AG08395 (cell line): Measurements from ENCODE around the gene PRKAR1B.

Experiments used
- DNase-seq: peaks from one replicate; pipeline ENCODE4 v3.0.0; 2012; ENCODE audit warnings: mixed read lengths, low spot score

The PRKAR1B gene

DNA sequence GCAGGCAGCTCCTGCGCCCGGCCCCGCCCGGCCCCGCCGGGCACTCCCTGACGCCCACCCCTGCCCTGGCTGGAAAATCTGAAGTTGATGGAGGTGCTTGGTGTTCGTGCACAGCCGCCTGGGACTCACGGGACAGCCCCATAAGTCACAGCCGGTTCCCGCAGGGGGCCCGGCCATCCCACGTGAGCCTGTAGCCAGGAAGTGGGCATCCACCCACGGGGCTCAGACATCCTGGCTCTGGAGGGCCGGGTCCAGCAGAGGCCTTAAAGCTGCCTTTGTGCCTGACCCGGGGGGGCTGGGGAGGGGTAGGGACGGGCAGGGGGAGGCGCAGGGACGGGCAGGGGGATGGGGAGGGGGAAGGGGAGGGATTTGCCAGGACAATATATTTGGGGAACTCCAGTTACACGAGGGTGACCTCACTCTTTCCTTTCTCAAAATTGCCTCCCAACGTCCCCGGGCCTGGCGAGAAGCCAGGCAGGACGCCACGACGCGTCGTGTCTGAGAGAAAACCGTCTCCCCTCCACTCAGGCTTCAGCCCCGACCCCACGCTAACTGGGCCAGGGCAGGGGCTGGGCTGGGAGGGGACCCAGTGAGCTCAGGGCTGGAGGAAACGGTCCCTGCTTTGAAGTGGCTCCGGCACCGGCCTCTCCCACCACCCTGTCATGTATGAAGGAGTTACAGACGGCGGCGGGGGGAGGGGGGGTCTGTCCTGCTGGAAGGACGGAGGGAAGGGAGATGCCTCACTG is 125.3 kb downstream of the PRKAR1B start:
- no peak for DNase-seq

DNA sequence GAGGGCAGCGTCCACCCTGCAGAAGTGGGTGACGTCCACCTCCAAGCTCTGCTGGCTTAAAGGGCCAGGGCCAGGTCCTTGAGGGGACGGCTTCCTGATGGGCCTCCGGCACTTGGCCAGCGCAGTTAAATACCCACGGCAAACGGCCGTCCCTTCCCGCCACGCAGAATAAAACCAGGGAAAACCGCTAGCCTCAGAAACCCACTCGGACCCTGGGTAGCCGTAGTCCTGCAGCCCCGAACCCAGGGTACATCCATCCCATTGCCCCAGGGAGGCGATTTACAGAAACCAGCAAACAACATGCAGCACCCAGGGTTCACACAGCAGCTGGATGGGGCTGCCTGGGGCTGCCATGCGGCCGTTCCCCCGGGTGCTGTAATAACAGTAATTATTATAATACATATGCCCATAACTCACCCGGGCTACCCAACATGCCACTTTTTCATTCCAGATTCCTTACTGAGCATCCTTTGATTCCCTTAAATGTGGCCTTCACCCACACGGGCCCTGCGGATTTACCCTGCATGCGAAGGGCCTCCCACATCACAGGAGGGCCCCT is 126.0 kb downstream of the PRKAR1B start:
- no peak for DNase-seq

DNA sequence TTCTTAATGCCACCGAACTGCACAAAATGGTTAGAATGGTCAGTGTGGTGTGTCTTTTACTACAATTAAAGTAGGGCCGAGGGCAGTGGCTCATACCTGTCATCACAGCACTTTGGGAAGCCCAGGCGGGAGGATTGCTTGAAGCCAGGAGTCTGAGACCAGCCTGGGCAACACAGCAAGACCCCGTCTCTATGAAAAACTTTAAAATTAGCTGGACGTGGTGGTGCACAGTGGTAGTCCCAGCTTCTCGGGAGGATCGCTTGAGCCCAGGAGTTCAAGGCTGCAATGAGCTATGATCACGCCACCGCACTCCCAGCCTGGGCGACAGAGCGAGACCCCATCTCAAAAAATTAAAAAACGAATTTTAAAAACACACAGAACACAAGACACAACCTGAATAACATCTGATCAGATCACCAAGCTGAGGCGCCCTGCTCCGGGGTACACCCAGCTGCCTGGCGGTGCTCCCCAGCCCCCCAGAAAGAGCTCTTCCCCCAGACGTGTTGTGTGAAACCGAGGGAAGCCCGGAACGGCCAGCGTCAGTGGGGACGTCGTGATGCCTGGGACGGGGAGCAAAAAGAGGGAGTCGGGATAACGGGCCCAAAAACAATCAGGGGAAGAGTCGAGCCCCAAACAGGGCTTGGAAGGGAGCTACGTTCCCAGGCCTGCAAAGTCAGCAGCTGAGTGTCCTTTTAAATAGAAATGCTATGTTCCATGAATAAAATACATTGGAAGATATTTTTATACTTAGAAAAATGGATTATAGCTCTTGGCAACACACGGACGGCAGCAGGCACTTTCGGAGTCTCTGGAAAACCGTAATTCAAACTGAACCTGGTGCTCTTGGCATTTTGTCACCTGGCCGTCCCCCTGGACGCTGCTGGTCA is 126.7 kb downstream of the PRKAR1B start:
- no peak for DNase-seq

DNA sequence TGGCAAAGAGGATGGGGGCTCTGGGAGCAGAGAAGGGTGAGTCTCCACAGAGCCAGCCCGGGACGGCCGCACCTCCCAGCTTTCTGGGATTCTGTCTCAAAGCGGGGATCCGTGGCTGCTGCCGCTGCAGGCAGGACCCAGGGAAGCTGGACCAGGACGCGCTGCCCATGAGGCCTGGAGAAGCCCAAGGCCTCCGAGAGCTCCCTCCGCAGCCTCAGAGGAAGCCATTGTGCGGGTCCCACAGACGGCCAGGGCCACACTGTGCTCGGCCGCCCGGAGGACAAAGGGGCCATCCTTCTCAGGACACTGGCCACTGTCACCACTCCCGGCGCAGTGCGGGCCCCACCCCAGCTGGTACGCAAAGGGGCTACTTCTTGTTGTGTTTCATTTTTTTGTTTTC is 128.2 kb downstream of the PRKAR1B start:
- no peak for DNase-seq

DNA sequence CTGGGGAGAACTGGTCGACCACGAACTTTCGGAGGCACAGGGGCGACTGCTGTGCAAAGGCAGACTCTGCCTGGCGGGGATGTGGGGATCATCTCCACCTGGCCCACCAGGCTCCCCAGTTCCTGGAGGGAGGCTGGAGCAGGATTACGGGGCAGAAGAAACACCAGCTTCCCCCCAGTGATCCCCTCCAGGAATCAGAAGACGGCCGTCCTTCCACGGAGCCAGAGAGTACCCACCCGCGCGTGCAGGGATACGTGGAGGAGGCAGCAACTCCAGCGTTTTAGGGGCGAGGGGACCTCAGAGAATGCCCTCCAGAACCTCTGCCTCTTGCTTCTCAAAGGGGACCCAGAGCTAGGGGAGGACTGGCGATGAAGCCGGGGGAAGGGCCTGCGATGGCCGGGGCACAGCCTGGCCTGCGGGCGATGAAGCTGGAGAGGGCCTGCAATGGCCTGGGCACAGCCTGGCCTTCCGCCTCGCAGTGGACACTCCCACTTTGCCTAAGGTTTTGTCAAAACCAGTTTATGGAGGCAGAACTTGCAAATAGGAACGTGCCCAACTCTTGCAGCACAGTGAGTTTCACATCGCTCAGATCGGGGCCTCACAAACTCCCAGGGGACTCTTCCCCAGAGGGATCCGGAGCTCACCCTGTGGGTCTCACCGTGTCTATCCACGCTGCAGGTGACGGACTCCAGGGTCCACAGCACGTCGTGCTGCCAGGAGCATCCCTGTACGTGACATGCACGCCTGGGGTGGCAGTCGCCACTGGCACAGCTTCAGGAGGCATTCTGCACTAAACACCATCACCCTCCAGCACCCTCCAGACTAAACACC is 129.5 kb downstream of the PRKAR1B start:
- DNase-seq: no peak

DNA sequence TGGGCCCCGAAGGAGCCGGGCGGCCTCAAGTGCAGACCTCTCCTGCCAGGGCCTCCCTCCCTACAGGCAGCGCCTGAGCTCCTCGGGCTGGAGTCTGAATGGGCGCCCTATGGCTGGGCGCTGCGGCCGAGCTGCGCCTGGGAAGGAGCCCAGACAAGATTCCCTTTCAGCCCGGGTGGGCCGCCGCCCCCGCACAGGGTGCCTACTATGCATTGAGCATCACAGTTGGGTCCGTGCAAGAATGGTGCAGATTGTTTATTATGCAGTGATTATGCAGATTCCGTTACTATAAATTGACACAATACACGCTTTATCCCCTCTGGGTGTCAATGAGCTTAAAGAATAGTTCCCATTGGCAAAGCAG is 130.3 kb downstream of the PRKAR1B start:
- DNase-seq: no peak

DNA sequence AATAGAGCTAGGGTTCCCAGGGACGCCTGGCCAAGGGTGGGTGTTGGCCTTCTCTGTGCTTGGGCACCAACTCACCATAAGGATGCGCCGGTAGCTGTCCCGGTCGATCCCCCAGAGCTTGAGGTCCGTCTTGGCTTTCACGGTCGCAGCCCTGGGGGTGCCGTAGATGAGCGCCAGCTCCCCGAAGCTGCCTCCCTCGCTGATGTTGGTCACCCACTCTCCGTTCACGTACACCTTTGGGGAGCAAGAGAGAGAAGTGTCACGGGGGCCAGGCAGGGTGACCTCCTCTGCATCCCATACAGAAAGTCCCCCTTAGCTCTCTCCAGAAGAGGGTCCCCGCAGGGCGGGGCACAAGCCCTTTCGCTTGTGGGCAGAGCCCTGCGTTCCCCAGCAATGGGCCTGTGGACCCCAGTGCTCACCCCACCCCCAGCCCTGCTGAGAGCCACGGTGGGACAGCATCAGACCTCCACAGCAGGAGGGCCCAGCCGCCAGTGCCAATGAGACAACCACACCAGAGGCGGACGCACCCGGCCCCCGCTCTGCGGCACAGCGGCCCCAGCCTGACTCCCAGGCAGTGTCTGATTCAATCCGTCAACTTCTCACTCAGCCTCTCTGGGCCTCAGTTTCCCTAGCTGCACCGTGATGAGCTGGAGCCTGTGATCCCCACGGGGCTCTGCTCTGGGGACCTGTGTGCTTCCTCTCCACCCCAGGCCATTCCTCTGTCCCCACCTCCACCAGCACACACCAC is 130.8 kb downstream of the PRKAR1B start:
- DNase-seq: no peak

DNA sequence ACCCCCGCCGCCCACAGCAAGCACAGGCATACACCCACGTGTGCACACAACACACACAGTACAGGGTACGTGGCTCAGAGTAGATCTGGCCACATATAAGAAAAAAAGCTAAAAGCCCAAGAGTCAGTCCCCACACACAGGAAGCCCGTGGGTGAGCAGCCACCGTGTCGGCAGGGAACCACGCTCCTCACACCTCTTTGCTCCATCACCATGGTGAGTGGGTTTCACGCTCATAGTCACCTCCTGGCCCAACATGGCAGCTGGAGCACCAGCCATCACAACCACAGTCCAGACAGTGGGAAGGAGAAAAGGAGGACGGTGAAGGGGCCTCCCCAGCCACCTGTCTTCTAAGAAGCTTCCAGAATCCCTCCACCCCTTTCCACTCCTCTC is 131.5 kb downstream of the PRKAR1B start:
- no peak for DNase-seq

DNA sequence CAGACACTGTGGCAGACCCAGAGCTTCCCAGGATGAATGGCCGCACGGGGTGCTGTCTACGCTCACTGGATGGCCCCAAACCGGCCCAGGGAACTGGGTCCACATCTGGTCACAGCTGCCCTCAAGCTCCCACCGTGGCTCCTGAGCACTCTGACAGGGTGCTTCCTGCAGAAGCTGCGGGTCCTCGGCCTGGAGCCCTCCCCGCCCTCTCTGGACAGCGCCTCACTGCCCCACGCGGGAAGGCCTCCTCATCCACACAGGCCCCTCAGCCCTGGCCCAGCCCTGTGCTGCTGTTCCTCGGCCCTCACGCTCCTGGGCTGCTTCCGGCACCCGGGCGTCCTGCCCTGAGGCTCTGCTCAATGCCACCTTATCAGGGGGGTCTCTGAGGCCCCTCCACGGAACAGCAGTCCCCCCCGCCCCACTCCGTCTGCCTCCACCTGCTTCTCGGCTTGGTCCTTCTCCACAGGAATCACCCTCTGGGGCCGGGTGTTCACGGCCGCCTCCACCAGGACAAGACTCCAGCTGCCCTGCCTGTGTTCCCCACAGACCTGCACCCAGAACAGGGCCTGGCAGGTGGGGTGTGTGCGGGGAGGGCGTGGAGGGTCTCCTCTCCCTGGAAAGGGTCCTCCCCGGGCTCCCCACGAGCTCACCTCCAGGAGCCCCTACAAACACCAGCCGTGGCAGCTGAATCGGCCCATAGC is 132.0 kb downstream of the PRKAR1B start:
- DNase-seq: no peak

DNA sequence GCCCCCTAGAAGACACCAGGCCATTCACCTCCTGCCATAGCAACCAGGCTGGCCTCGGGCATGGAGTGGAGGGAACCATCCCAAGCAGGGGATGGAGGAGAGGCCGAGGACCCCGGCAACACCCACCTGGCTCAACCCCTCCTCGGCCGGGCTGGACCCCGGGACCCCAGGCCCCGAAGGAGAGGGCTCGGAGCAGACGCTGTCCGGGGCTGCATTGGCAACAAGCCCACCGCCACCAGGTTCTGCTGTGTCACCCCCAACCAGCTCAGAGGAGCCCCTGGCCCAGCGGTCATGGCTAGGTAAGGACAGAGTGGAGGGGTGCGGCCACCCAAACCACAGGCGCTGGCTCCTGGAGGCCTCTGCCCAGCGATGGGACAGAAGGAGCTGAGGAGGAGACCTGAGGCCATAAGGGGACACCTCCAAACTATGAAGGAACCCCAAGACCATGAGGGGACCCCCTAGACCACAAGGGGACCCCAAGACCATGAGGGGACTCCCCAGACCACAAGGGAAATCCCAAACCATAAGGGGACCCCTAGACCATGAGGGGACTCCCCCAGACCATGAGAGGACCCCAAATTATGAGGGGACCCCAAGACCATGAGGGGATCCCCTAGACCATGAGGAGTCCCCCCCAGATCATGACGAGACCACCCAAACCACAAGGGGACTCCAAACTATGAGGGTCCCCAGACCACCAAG is 132.7 kb downstream of the PRKAR1B start:
- DNase-seq: no peak

DNA sequence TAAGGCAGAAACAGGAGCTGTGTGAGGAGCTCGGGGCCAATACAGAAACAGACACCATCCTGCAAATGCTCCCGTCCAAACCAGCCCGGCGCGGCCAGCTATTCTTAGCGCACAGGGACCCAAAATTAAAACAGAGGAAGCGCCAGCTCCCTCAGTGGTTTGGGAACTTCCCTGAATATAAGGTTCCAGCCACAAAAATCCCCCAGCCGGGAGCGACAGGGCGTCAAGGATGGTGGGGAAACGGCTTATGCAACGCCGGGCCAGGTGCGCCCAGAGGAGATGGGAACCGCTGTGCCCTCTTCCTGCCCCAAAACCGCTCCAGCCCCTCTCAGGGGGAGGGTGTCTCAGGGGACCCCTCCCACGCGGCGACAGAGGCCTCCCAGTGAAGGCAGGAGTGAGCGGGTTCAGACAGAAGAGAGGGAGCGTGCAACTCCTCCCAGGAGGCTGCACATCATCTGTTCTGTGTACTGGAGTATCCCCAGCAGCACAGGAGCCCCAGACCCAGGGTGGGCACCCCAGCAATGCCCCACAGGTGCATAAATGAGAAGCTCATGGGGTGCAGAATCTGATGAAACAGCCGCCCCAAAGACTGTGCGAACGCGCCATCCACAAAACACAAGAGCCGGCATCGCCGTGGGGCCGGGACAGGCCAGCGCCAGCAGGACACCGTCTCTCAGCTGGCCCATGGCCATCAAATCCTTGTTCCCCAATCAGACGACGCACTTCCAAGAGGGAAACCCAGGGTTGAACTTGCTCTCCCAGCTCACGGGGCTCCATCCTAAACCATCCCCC is 133.6 kb downstream of the PRKAR1B start:
- no peak for DNase-seq

DNA sequence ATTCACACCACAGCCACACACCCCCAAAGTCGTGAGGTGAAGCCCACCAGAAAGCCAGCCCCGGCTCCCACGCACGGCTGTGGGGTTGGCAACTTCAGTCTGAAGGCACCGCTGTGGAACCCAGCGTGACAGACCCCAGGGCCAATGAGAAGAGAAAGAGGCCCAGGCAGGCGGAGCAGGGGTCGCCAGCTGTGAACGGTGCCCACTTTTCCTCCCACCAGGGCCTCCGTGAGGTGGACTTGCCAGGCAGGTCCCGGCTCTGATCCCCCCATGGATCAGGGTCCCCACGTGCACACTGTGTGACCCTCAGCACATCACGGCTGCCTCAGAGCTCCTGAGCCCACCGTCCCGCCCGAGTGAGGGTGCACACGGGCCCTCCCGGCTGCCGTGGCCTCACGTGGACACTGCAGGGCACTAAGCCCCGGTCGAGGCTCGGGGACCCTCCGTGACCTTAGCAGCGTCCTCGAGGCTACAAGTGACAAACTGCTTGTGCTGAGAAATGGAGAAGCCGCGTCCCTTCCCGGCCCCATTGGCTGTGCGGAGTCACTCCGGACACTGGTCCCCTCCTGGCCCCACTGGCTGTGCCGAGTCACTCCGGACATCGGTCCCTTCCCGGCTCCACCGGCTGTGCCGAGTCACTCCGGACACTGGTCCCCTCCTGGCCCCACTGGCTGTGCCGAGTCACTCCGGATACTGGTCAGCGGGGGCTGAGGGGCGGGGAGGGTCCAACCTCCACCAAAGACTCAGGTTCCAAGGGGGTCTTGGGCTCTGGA is 135.0 kb downstream of the PRKAR1B start:
- no peak for DNase-seq

DNA sequence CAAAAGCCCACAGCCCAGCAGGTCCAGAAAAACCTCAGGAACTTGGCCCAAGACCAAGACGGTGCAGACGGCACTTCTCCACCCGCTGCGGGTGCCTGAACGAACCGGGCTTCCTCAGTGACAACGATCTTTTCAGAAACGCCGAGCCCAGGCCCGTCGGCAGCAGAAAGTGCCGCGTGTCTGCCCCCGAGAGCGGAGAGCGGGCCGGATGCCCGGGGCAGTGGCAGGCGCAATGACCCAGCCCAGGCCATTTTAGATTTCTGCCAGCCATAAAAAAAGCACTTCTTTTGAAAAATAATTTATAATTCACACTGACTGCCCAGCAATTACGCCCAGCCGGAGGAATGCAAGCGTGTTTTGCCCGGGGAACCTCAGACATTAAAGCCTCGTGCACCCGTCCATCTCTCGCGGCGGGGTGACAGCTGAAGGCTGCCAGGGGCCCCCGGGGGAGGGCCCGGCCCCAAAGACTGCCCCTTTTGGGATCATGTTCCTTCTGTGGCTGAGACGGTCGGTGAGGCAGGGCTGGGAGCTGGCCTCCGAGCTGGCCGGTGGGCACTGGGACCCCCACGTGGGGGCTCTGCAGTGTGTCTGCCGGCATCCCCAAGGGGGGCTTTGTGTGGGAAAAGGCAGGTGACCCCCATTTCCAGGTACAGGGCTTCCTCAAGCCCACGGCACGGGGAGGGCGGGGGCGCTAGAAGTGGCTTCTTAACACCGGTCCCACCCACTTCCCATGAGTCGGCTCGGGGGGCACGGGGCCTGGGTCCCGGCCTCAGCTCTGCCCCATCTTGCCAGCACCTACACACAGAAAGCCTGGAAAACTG is 136.1 kb downstream of the PRKAR1B start:
- DNase-seq: no peak

DNA sequence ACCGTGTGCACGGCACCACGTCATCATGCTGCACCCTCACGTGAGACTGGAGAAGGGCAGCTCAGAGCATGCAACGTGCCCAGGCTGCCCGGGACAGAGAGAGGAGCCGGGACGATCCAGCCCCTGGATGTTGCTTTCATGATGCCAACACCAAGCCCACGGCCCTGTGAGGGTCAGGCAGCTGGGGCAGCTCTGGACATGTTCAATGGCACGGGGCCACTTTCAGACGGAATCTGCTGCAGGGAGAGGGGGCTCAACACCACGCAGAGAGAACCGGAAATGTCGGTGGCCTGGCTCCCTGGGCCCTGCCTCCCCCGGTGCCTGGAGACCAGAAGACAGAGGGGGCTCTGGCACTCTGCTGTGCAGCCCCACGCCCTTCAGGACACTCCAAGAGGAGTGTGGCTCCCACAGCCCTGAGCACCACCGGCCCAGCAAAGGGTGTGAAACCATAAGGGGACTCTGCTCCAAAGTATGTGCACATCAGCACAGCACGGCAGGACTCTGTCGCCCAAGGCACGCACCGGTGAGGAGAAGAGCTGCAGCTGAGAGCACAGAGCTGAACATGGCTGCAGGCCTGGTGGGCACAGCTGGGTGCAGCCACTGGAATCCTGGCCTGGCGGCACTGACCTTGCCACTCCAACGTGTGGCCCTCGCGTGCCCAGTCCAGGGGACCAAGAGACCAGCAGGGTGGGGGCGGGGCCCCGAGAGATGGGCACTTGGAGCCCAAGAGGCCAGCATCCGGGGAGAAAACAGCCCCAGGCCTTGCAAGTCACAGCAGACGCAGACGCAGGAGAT is 137.1 kb downstream of the PRKAR1B start:
- DNase-seq: no peak

DNA sequence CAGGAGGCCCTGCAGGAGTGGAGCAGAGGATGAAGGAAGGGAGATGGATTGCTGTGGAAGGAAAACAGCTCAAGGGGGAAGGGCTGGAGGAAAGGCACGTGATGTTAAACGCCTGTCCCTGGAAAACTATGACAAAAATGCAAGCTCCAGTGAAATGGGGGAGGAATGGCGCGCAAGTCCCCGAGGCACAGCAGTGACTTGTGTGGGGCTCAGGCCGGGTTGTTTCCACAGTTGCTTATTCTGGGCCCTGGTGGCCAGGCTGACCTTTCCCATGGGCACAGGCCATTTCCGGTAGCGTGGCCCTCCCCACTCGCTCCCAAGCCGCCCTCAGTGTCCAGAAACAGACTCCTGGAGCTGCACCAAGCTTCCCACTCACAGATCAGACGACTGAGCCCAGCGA is 139.3 kb downstream of the PRKAR1B start:
- no peak for DNase-seq

DNA sequence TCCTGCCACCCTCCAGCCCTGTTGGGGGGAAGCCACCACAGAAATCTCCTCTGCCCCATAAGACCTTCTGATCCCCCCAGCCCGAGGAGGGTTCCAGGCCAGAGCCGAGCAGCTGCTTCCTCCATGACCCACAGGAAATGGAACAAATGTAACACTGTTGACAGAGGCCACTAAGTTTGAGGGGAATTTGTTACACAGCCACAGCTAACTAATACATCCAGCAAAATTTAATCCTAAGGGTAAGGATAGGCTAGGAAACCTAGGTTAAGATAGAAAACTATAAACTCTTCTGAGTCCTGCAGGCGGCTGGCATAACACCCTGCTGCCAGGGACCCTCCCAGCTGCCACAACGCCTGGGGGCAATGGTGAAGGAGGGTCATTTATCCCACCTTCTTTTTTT is 140.6 kb downstream of the PRKAR1B start:
- DNase-seq: no peak

DNA sequence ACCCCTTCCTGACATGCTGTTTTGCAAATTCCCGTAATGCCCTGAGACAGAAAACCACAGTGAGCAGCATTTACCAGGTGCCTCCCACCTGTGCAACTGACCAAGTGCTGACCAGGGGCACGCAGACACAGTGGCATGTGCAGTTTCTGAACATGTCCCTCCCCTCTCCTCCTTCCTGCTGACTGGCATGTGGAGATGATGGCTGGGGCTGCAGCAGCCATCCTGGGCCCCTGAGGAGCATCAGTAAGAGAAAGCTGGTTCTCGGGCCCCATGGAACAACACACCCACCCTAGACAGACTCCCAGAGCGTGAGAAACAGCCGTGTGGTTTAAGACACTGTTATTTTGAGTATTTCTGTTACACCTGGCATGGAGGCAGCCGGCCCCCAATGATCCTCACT is 141.2 kb downstream of the PRKAR1B start:
- no peak for DNase-seq
